GM12878 (cell line): ENCODE measurements around the gene HHLA2. TPM values are rescaled to one million over a fixed set of nuclear protein-coding genes. Genes with fewer than 3 reads are reported as not detected.

Experiments used
- ATAC-seq: fragments of 200-7000 bp; cut with Tn5 transposase; 3 replicates; pipeline ENCODE4 v1.9.1; 2020; ENCODE audit warnings: mild to moderate bottlenecking, moderate library complexity
- BruUV-seq: library from RNA; stranded (reverse); fragments of 400-500 nt; replicated peaks from 2 replicates; lab custom pipeline; 2021; lab: Mats Ljungman, UMichigan
- CTCF ChIA-PET: fragments of 300-600 bp; sonication (Branson Sonifier 250); formaldehyde crosslinking; extraction: SDS; loops from one replicate; lab custom pipeline; 2021; ENCODE audit warnings: inconsistent platforms; lab: Yijun Ruan, JAX
- POLR2A ChIA-PET: fragments of 350-600 bp; formaldehyde crosslinking; extraction: SDS; loops from one replicate; lab custom pipeline; 2021; ENCODE audit warnings: inconsistent platforms; lab: Charles Lee
- RAD21 ChIA-PET: fragments of 300-600 bp; sonication (Branson Sonifier 250); formaldehyde crosslinking; loops from one replicate; lab custom pipeline; 2023; ENCODE audit warnings: antibody characterized with exemption; ENCODE audit not compliant: unreplicated experiment; lab: Charles Lee
- SMC1A ChIA-PET: fragments of 300-600 bp; sonication (Branson Sonifier 250); formaldehyde crosslinking; loops from one replicate; lab custom pipeline; 2023; ENCODE audit not compliant: unreplicated experiment, uncharacterized antibody; lab: Charles Lee
- DNase-seq: peaks from one replicate; pipeline ENCODE4 v3.0.0-alpha.2; 2011; ENCODE audit warnings: low read depth, low spot score
- FAIRE-seq: peaks from 3 replicates; lab custom pipeline; 2011; peaks lifted over from hg19 to GRCh38; lab: Jason Lieb, UNC
- H2AFZ ChIP-seq: 2 replicates; pipeline ENCODE4 v1.6.0; 2011; ENCODE audit warnings: low read depth, low read length, control low read depth; ENCODE audit not compliant: control insufficient read depth
- H3K27ac ChIP-seq: 2 replicates; pipeline ENCODE4 v1.5.1; 2011; ENCODE audit warnings: control low read depth; ENCODE audit not compliant: control insufficient read depth, insufficient read depth
- H3K27me3 ChIP-seq, 2 experiments: replicated peaks in 1 of 2; 2 replicates each; pipeline versions ENCODE4 v1.6.0 to v1.6.1; 2011; ENCODE audit warnings: low read length in 1 of 2; ENCODE audit not compliant: control insufficient read depth in 2 of 2, insufficient read depth in 2 of 2
- H3K36me3 ChIP-seq, 2 experiments: 2 replicates each; pipeline ENCODE4 v1.5.1; 2011; ENCODE audit warnings: low read length in 1 of 2; ENCODE audit not compliant: control insufficient read depth in 2 of 2, insufficient read depth in 2 of 2
- H3K4me1 ChIP-seq: 2 replicates; pipeline ENCODE4 v1.6.1; 2011; ENCODE audit warnings: mild to moderate bottlenecking, low read length, moderate library complexity, mixed read lengths; ENCODE audit not compliant: control insufficient read depth, insufficient read depth
- H3K4me2 ChIP-seq: 2 replicates; pipeline ENCODE4 v1.6.0; 2011; ENCODE audit warnings: control low read depth; ENCODE audit not compliant: control insufficient read depth, insufficient read depth
- H3K4me3 ChIP-seq: fragments of 200-600 bp; sonication (generic); 2 replicates; pipeline ENCODE4 v1.5.1; 2016
- H3K79me2 ChIP-seq: 2 replicates; pipeline ENCODE4 v1.6.0; 2011; ENCODE audit warnings: low read length; ENCODE audit not compliant: control insufficient read depth, insufficient read depth
- H3K9ac ChIP-seq: 2 replicates; pipeline ENCODE4 v1.8.0; 2011; ENCODE audit warnings: low read length, control low read depth, mixed read lengths; ENCODE audit not compliant: control insufficient read depth, insufficient read depth
- H3K9me3 ChIP-seq: replicated peaks from 3 replicates; pipeline ENCODE4 v1.5.1; 2011; ENCODE audit warnings: mild to moderate bottlenecking, low read length; ENCODE audit not compliant: control insufficient read depth, insufficient read depth
- H4K20me1 ChIP-seq: 2 replicates; pipeline ENCODE4 v1.6.0; 2011; ENCODE audit not compliant: control insufficient read depth, insufficient read depth
- ATF7 ChIP-seq: fragments of 450-650 bp; IDR thresholded peaks from 2 replicates; pipeline ENCODE4 v1.6.1; 2016; ENCODE audit warnings: low read depth, mild to moderate bottlenecking
- E4F1 ChIP-seq: fragments of 450-650 bp; IDR thresholded peaks from 2 replicates; pipeline ENCODE4 v1.6.1; 2018; ENCODE audit warnings: borderline replicate concordance, mild to moderate bottlenecking; ENCODE audit not compliant: partially characterized antibody
- HDGF ChIP-seq: fragments of 450-650 bp; IDR thresholded peaks from 2 replicates; pipeline ENCODE4 v1.6.1; 2016; ENCODE audit warnings: antibody characterized with exemption
- MEF2B ChIP-seq: fragments of 450-650 bp; IDR thresholded peaks from 2 replicates; pipeline ENCODE4 v1.6.1; 2018; ENCODE audit warnings: mild to moderate bottlenecking, moderate library complexity; ENCODE audit not compliant: partially characterized antibody, poor library complexity, severe bottlenecking
- SUZ12 ChIP-seq: fragments of 200-600 bp; sonication (generic); IDR thresholded peaks from one replicate; pipeline ENCODE4 v1.6.1; 2018; ENCODE audit warnings: antibody characterized with exemption, mild to moderate bottlenecking; ENCODE audit not compliant: unreplicated experiment
- TBL1XR1 ChIP-seq: IDR thresholded peaks from 2 replicates; pipeline ENCODE4 v1.6.1; 2012; ENCODE audit warnings: low read depth, low read length, improper control_type of control experiment
- YBX1 ChIP-seq: fragments of 450-650 bp; IDR thresholded peaks from 2 replicates; pipeline ENCODE4 v1.6.1; 2016; ENCODE audit warnings: antibody characterized with exemption
- WGBS: methylation state at CpG from one replicate; pipeline ENCODE4 v1.1.6; 2016; ENCODE audit warnings: low lambda C conversion rate; ENCODE audit not compliant: insufficient replicate concordance, insufficient coverage; ENCODE audit errors: missing lambda C conversion rate; 5-methylcytosine and 5-hydroxymethylcytosine counted together
- in situ Hi-C: fragments of 300-500 bp; cut with MboI; formaldehyde crosslinking; loops from 9 replicates; pipeline ENCODE4 v1.14.3; 2018; ENCODE audit warnings: mixed read lengths
- intact Hi-C: fragments of 100-400 bp; cut with micrococcal nuclease; formaldehyde crosslinking; loops from one replicate; pipeline ENCODE4 v1.14.2; 2022; ENCODE audit not compliant: unreplicated experiment
- polyA plus RNA-seq, 11 experiments: library from polyadenylated mRNA; depleted of rRNA in 4 of 11; unstranded in 6 of 11; stranded (reverse) in 5 of 11; fragments of >200 nt; fragmentation: Nextera tagmentation in 4 of 11; fragmentation: Illumina TruSeq in 1 of 11; extraction: Ambion mirVana in 4 of 11; extraction: Trizol in 1 of 11; gene quantifications; 1 replicate in 1 of 11; 2 replicates in 10 of 11; pipeline versions ENCODE4 v1.2.1 to v1.2.3, GENCODE V29; 2011 to 2016; ENCODE audit warnings: inconsistent platforms in 2 of 11, missing spikeins in 2 of 11, low read depth in 1 of 11
- total RNA-seq, 4 experiments: library from RNA; depleted of rRNA in 3 of 4; stranded (reverse); fragments of >200 nt in 3 of 4; fragmentation: Illumina TruSeq in 1 of 4; extraction: Trizol in 1 of 4; gene quantifications; 2 replicates each; pipeline versions ENCODE4 v1.2.1 to v1.2.3, GENCODE V29; 2013 to 2021
- TF ChIP-seq, protein P1 (sequence below): IDR thresholded peaks from 2 replicates; pipeline ENCODE4 v1.6.1; 2012; ENCODE audit warnings: improper control_type of control experiment, low read depth, low read length; ENCODE audit not compliant: insufficient replicate concordance

Gene HHLA2
- total and polyA plus RNA-seq, 10 of the 15 experiments (the other 5 are each of a cell fraction or from before 2014, with no cell fraction given): 0.11 to 1.3 (median 0.28) TPM; not detected in 1

DNA sequence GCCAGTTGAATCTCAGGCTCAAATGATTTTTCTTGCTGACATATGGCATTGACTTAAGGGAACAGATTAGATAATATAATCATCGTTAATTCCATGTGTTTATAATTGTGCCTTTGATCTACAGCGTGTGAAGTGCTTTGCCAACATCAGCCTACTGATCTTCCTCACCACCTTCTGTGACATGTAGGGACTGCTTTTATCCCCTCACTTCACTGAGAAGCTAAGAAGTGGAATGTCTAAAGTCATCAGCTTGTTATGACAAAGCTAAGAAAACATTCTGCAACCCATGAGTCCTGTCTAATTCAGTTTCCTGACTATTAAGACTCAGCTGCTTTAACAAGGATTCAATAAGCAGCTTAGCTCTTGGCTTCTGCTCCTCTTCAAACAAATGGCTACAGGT, 108.0 kb downstream of the HHLA2 start:
- TF ChIP-seq TBL1XR1: no peak
- TF ChIP-seq MEF2B: no peak
- no peak for TF ChIP-seq SUZ12
- no peak for TF ChIP-seq E4F1
- TF ChIP-seq, protein P1, sequence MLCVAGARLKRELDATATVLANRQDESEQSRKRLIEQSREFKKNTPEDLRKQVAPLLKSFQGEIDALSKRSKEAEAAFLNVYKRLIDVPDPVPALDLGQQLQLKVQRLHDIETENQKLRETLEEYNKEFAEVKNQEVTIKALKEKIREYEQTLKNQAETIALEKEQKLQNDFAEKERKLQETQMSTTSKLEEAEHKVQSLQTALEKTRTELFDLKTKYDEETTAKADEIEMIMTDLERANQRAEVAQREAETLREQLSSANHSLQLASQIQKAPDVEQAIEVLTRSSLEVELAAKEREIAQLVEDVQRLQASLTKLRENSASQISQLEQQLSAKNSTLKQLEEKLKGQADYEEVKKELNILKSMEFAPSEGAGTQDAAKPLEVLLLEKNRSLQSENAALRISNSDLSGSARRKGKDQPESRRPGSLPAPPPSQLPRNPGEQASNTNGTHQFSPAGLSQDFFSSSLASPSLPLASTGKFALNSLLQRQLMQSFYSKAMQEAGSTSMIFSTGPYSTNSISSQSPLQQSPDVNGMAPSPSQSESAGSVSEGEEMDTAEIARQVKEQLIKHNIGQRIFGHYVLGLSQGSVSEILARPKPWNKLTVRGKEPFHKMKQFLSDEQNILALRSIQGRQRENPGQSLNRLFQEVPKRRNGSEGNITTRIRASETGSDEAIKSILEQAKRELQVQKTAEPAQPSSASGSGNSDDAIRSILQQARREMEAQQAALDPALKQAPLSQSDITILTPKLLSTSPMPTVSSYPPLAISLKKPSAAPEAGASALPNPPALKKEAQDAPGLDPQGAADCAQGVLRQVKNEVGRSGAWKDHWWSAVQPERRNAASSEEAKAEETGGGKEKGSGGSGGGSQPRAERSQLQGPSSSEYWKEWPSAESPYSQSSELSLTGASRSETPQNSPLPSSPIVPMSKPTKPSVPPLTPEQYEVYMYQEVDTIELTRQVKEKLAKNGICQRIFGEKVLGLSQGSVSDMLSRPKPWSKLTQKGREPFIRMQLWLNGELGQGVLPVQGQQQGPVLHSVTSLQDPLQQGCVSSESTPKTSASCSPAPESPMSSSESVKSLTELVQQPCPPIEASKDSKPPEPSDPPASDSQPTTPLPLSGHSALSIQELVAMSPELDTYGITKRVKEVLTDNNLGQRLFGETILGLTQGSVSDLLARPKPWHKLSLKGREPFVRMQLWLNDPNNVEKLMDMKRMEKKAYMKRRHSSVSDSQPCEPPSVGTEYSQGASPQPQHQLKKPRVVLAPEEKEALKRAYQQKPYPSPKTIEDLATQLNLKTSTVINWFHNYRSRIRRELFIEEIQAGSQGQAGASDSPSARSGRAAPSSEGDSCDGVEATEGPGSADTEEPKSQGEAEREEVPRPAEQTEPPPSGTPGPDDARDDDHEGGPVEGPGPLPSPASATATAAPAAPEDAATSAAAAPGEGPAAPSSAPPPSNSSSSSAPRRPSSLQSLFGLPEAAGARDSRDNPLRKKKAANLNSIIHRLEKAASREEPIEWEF: no peak
- no peak for TF ChIP-seq YBX1
- no peak for TF ChIP-seq ATF7
- no peak for TF ChIP-seq HDGF

More for the DNA sequence above, 108.0 kb downstream of the HHLA2 start:
- no peaks in the 10 kb centered on the region for H4K20me1 ChIP-seq
- H3K36me3 ChIP-seq: no peaks in the 10 kb centered on the region
- ChIA-PET CTCF (interaction anchor here (0.9 to 5.2 kb wide), 13 partner anchors 10 to 1168 kb away, joined by 3 to 83 read pairs (median 6); no protein-coding TSS in a partner anchor), RAD21 (interaction anchor here (1.0 to 4.8 kb wide), 6 partner anchors 17 to 461 kb away, joined by 3 to 45 read pairs (median 6); no protein-coding TSS in a partner anchor), SMC1A (interaction anchor here (0.6 to 6.4 kb wide), 18 partner anchors 9 to 728 kb away, joined by 3 to 59 read pairs (median 6); partner anchors contain the start of gene HHLA2), POLR2A (no interaction called here)
- no peaks in the 10 kb centered on the region for H3K9me3 ChIP-seq
- FAIRE-seq (no peak), DNase-seq (no peak), ATAC-seq (no peak)
- no peak overlapping the region for H3K27ac ChIP-seq
- BruUV-seq: no TSS peak
- WGBS: 71% methylated on average over 2 of the region's 2 CpGs
- no peak overlapping the region for H3K4me3 ChIP-seq
- no peak overlapping the region for H3K9ac ChIP-seq
- H3K4me2 ChIP-seq: no peak overlapping the region
- no peaks in the 10 kb centered on the region for H3K27me3 ChIP-seq
- intact Hi-C loops (no loop called here), in situ Hi-C loops (loop anchor here (5.0 kb wide), 1 partner anchor 252 kb away; no protein-coding TSS in a partner anchor)
- H3K79me2 ChIP-seq: no peaks in the 10 kb centered on the region
- H3K4me1 ChIP-seq: peaks cover 4% of the 10 kb centered on the region; the same call in 1 of the 2 replicates
- no peak overlapping the region for H2AFZ ChIP-seq
